HEK293T (cell line): Measurements from ENCODE around the gene BSG.

ENCODE experiments used
- CTCF ChIA-PET: fragments of 350-600 bp; formaldehyde crosslinking; extraction: SDS; loops from one replicate; lab custom pipeline; 2021; ENCODE audit warnings: antibody characterized with exemption, inconsistent platforms; lab: Yijun Ruan, JAX
- POLR2A ChIA-PET: fragments of 350-600 bp; formaldehyde crosslinking; extraction: SDS; loops from one replicate; lab custom pipeline; 2020; ENCODE audit warnings: antibody characterized with exemption, inconsistent platforms; lab: Yijun Ruan, JAX
- DNase-seq: peaks from one replicate; pipeline ENCODE4 v3.0.0; 2012; ENCODE audit warnings: mixed read lengths; ENCODE audit errors: extremely low spot score
- ARNT ChIP-seq: fragments of 450-650 bp; IDR thresholded peaks from 2 replicates; pipeline ENCODE4 v1.6.1; 2017; ENCODE audit warnings: mild to moderate bottlenecking
- BHLHE40 ChIP-seq: fragments of 450-650 bp; IDR thresholded peaks from 2 replicates; pipeline ENCODE4 v1.6.1; 2016; ENCODE audit warnings: mild to moderate bottlenecking, moderate library complexity, borderline replicate concordance
- CTBP1 ChIP-seq: fragments of 450-650 bp; IDR thresholded peaks from 2 replicates; pipeline ENCODE4 v1.6.1; 2016; ENCODE audit warnings: borderline replicate concordance
- ELF4 ChIP-seq: fragments of 450-650 bp; IDR thresholded peaks from 2 replicates; pipeline ENCODE4 v1.6.1; 2017; ENCODE audit warnings: antibody characterized with exemption
- FOXA1 ChIP-seq: fragments of 450-650 bp; IDR thresholded peaks from 2 replicates; pipeline ENCODE4 v1.6.1; 2016; ENCODE audit warnings: mild to moderate bottlenecking
- FOXK2 ChIP-seq: fragments of 450-650 bp; IDR thresholded peaks from 2 replicates; pipeline ENCODE4 v1.6.1; 2016; ENCODE audit warnings: mild to moderate bottlenecking
- FOXM1 ChIP-seq: fragments of 450-650 bp; IDR thresholded peaks from 2 replicates; pipeline ENCODE4 v1.6.1; 2017; ENCODE audit warnings: mild to moderate bottlenecking, borderline replicate concordance
- HDGF ChIP-seq: fragments of 450-650 bp; IDR thresholded peaks from 2 replicates; pipeline ENCODE4 v1.6.1; 2017; ENCODE audit warnings: antibody characterized with exemption, borderline replicate concordance
- L3MBTL2 ChIP-seq: fragments of 450-650 bp; conservative IDR thresholded peaks from 2 replicates; pipeline ENCODE4 v1.6.1; 2016; ENCODE audit warnings: mild to moderate bottlenecking
- LEF1 ChIP-seq: fragments of 450-650 bp; IDR thresholded peaks from 2 replicates; pipeline ENCODE4 v1.6.1; 2017; ENCODE audit warnings: mild to moderate bottlenecking, borderline replicate concordance
- NFRKB ChIP-seq: fragments of 450-650 bp; IDR thresholded peaks from 2 replicates; pipeline ENCODE4 v1.6.1; 2016; ENCODE audit warnings: mild to moderate bottlenecking, moderate library complexity
- PKNOX1 ChIP-seq: fragments of 450-650 bp; IDR thresholded peaks from 2 replicates; pipeline ENCODE4 v1.6.1; 2016
- SP1 ChIP-seq: fragments of 450-650 bp; IDR thresholded peaks from 2 replicates; pipeline ENCODE4 v1.6.1; 2017
- SUZ12 ChIP-seq: fragments of 450-650 bp; IDR thresholded peaks from 2 replicates; pipeline ENCODE4 v1.6.1; 2016; ENCODE audit warnings: mild to moderate bottlenecking
- TARDBP ChIP-seq: fragments of 450-650 bp; IDR thresholded peaks from 2 replicates; pipeline ENCODE4 v1.6.1; 2016
- ZNF384 ChIP-seq: fragments of 450-650 bp; IDR thresholded peaks from 2 replicates; pipeline ENCODE4 v1.6.1; 2016

BSG gene

GRCh38 chr19:615619-616018 lies 43.2 kb downstream of the BSG start:
- TF ChIP-seq ZNF384 (no peak), ELF4 (no peak), SUZ12 (no peak), SP1 (no peak), HDGF (no peak), FOXM1 (no peak), ARNT (no peak), FOXA1 (no peak), CTBP1 (no peak), L3MBTL2 (no peak), PKNOX1 (no peak), TARDBP (no peak), LEF1 (no peak), BHLHE40 (no peak)
- POLR2A ChIA-PET = no interaction called here
- no peak for DNase-seq
- CTCF ChIA-PET = no interaction called here

- TF ChIP-seq TARDBP = no peak
- no peak for TF ChIP-seq PKNOX1
- no peak for TF ChIP-seq SUZ12
- ChIA-PET CTCF (no interaction called here), POLR2A (no interaction called here)
- DNase-seq = no peak
Observed at GRCh38 chr19:616062-616700, 43.8 kb downstream of the BSG start.

GRCh38 chr19:616747-617526 lies 44.5 kb downstream of the BSG start:
- TF ChIP-seq BHLHE40 (no peak), ARNT (no peak), LEF1 (no peak), CTBP1 (no peak), FOXK2 (no peak), ZNF384 (no peak), ELF4 (no peak), TARDBP (no peak), SP1 (no peak), SUZ12 (no peak), FOXA1 (no peak), FOXM1 (no peak)
- POLR2A ChIA-PET = no interaction called here

GRCh38 chr19:617551-618246 lies 45.3 kb downstream of the BSG start:
- DNase-seq = no peak
- no peak for TF ChIP-seq NFRKB
- TF ChIP-seq LEF1 = no peak
- no peak for TF ChIP-seq ZNF384
- TF ChIP-seq FOXM1 = no peak
- no peak for TF ChIP-seq BHLHE40
- no peak for TF ChIP-seq CTBP1
- TF ChIP-seq TARDBP = no peak
- no peak for TF ChIP-seq SUZ12
- TF ChIP-seq ELF4 = no peak
- no peak for TF ChIP-seq L3MBTL2
- POLR2A ChIA-PET = no interaction called here
- CTCF ChIA-PET = no interaction called here

More at GRCh38 chr19:616747-617526, 44.5 kb downstream of the BSG start:
- CTCF ChIA-PET = no interaction called here
- no peak for DNase-seq

GRCh38 chr19:618247-618619 lies 45.8 kb downstream of the BSG start:
- TF ChIP-seq BHLHE40 (no peak), PKNOX1 (no peak), FOXK2 (no peak), NFRKB (no peak), ZNF384 (no peak), LEF1 (no peak), ARNT (no peak), SUZ12 (no peak), CTBP1 (no peak), SP1 (no peak), HDGF (no peak)
- ChIA-PET CTCF (no interaction called here), POLR2A (no interaction called here)
- no peak for DNase-seq

- ChIA-PET CTCF (no interaction called here), POLR2A (no interaction called here)
- TF ChIP-seq FOXM1 (no peak), SP1 (no peak), ELF4 (no peak), BHLHE40 (no peak), FOXK2 (no peak), HDGF (no peak), TARDBP (no peak), ARNT (no peak), FOXA1 (no peak), ZNF384 (no peak)
- no peak for DNase-seq
Observed at GRCh38 chr19:618674-619285, 46.4 kb downstream of the BSG start.
